Panc1 (cell line): ENCODE data around the gene ITGA11. TPM values are rescaled to one million over a fixed set of nuclear protein-coding genes. Genes with fewer than 3 reads are reported as not detected.
A peak's percentile ranks its signal among the peaks of the same experiment; 100 is the strongest.

Experiments used
- ATAC-seq: fragments of 200-7000 bp; cut with Tn5 transposase; 2 replicates; pipeline ENCODE4 v1.9.1; 2020; ENCODE audit warnings: mild to moderate bottlenecking, moderate library complexity
- BruUV-seq: library from RNA; stranded (reverse); fragments of 400-500 nt; replicated peaks from 2 replicates; lab custom pipeline; 2021; lab: Mats Ljungman, UMichigan
- CTCF ChIA-PET: fragments of 300-600 bp; sonication (Branson Sonifier 250); formaldehyde crosslinking; loops from one replicate; lab custom pipeline; 2022; ENCODE audit warnings: antibody characterized with exemption; lab: Charles Lee
- POLR2A ChIA-PET: fragments of 300-600 bp; sonication (Branson Sonifier 250); formaldehyde crosslinking; loops from one replicate; lab custom pipeline; 2022; ENCODE audit warnings: antibody characterized with exemption; lab: Charles Lee
- DNase-seq: peaks from one replicate; pipeline ENCODE4 v3.0.0-alpha.2; 2010; ENCODE audit warnings: low read depth, low spot score
- H3K27ac ChIP-seq: 2 replicates; pipeline ENCODE4 v1.5.1; 2011; ENCODE audit warnings: mild to moderate bottlenecking, low read length, inconsistent platforms
- H3K27me3 ChIP-seq: fragments of 200-500 bp; sonication (Bioruptor generic); 2 replicates; pipeline ENCODE4 v1.6.0; 2014; ENCODE audit warnings: low read length, inconsistent platforms; ENCODE audit not compliant: control insufficient read depth, insufficient read depth
- H3K36me3 ChIP-seq: fragments of 200-500 bp; sonication (Bioruptor generic); 2 replicates; pipeline ENCODE4 v1.5.1; 2014; ENCODE audit warnings: inconsistent platforms, mild to moderate bottlenecking, low read length, moderate library complexity; ENCODE audit not compliant: control insufficient read depth, insufficient read depth
- H3K4me1 ChIP-seq: 2 replicates; pipeline ENCODE4 v1.5.1; 2011; ENCODE audit warnings: inconsistent platforms, mild to moderate bottlenecking, low read length, moderate library complexity; ENCODE audit not compliant: control insufficient read depth, insufficient read depth
- H3K4me3 ChIP-seq, 2 experiments: 2 replicates each; pipeline ENCODE4 v1.5.1; 2011 to 2012; ENCODE audit warnings: low read depth in 2 of 2, low read length in 2 of 2, mild to moderate bottlenecking in 2 of 2, inconsistent platforms in 1 of 2, moderate library complexity in 1 of 2
- H3K9me3 ChIP-seq: fragments of 200-500 bp; sonication (Bioruptor generic); 2 replicates; pipeline ENCODE4 v1.5.1; 2014; ENCODE audit warnings: low read depth, mild to moderate bottlenecking, inconsistent platforms, low read length, moderate library complexity; ENCODE audit not compliant: control insufficient read depth, insufficient read depth
- POLR2AphosphoS5 ChIP-seq: IDR thresholded peaks from 2 replicates; pipeline ENCODE4 v1.6.1; 2012; ENCODE audit warnings: mild to moderate bottlenecking, low read depth, low read length, moderate library complexity
- SIN3A ChIP-seq: IDR thresholded peaks from 2 replicates; pipeline ENCODE4 v1.6.1; 2012; ENCODE audit warnings: low read depth, mild to moderate bottlenecking, low read length, moderate library complexity, borderline replicate concordance; ENCODE audit not compliant: insufficient read depth
- TCF7L2 ChIP-seq: IDR thresholded peaks from 2 replicates; pipeline ENCODE4 v1.6.1; 2011; ENCODE audit warnings: mild to moderate bottlenecking, low read depth, low read length, inconsistent platforms
- in situ Hi-C: cut with HindIII; loops from 2 replicates; pipeline ENCODE4 v1.10.0; 2016; ENCODE audit warnings: low sequenced_read_pairs, low pct_unique_long_range_greater_than_20kb
- intact Hi-C: fragments of 100-400 bp; cut with micrococcal nuclease; formaldehyde crosslinking; loops from one replicate; pipeline ENCODE4 v1.10.0; 2022; ENCODE audit not compliant: unreplicated experiment
- total RNA-seq: library from RNA; stranded (reverse); gene quantifications from one replicate; pipeline ENCODE4 v1.2.1, GENCODE V29; 2021; ENCODE audit not compliant: unreplicated experiment
- TF ChIP-seq, protein P1 (sequence below), 2 experiments: IDR thresholded peaks; 2 replicates each; pipeline ENCODE4 v1.6.1; 2011 to 2012; ENCODE audit warnings: low read depth in 2 of 2, control low read depth in 1 of 2, low read length in 1 of 2, mild to moderate bottlenecking in 1 of 2, moderate library complexity in 1 of 2; ENCODE audit not compliant: insufficient read depth in 1 of 2
- TF ChIP-seq, protein P2 (sequence below): fragments of 450-650 bp; IDR thresholded peaks from 2 replicates; pipeline ENCODE4 v1.5.1; 2017; ENCODE audit warnings: mild to moderate bottlenecking

ITGA11 gene
- total RNA-seq, 1 experiment from 2014 or later: 0.28 TPM

DNA sequence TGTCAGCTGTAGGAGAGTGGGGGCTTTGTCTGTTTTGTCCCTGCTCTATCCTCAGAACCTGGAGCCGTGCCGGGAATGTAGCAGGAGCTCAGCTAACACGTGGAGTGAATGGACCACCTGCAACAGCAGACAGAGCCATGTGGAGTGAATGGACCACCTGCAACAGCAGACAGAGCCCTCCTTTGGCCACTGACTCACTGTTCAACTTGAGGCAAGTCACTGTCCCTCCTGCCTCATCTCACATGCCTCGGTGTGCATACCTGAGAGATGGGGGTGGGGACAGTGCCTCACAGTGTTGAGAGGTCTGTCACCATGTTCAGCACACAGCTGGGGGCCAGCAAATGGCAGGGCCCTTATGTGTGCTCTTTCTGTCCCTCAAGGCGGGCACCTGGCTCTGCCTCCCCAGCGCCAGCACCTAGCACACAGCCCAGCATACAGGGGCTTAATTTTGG is 126.5 kb downstream of the ITGA11 start:
- in situ Hi-C loops (no loop called here), intact Hi-C loops (loop anchor here (5.0 kb wide), 2 partner anchors 77 to 242 kb away; no protein-coding TSS in a partner anchor)
- ATAC-seq (no peak), DNase-seq (no peak)
- Histone ChIP-seq H3K27me3 (no peaks in the 10 kb centered on the region), H3K4me1 (no peaks in the 10 kb centered on the region), H3K36me3 (no peaks in the 10 kb centered on the region), H3K27ac (no peak overlapping the region), H3K9me3 (no peaks in the 10 kb centered on the region), H3K4me3 (no peak overlapping the region)
- BruUV-seq: no TSS peak
- POLR2A ChIA-PET: interaction anchor here (0.5 kb wide), 1 partner anchor 10 kb away, joined by 3 read pairs; no protein-coding TSS in a partner anchor
- CTCF ChIA-PET: interaction anchor here (0.7 to 2.7 kb wide), 3 partner anchors 18 to 348 kb away, joined by 4 to 39 read pairs (median 15); no protein-coding TSS in a partner anchor
- TF ChIP-seq TCF7L2 (no peak), SIN3A (no peak), POLR2AphosphoS5 (no peak)
- TF ChIP-seq, protein P1, sequence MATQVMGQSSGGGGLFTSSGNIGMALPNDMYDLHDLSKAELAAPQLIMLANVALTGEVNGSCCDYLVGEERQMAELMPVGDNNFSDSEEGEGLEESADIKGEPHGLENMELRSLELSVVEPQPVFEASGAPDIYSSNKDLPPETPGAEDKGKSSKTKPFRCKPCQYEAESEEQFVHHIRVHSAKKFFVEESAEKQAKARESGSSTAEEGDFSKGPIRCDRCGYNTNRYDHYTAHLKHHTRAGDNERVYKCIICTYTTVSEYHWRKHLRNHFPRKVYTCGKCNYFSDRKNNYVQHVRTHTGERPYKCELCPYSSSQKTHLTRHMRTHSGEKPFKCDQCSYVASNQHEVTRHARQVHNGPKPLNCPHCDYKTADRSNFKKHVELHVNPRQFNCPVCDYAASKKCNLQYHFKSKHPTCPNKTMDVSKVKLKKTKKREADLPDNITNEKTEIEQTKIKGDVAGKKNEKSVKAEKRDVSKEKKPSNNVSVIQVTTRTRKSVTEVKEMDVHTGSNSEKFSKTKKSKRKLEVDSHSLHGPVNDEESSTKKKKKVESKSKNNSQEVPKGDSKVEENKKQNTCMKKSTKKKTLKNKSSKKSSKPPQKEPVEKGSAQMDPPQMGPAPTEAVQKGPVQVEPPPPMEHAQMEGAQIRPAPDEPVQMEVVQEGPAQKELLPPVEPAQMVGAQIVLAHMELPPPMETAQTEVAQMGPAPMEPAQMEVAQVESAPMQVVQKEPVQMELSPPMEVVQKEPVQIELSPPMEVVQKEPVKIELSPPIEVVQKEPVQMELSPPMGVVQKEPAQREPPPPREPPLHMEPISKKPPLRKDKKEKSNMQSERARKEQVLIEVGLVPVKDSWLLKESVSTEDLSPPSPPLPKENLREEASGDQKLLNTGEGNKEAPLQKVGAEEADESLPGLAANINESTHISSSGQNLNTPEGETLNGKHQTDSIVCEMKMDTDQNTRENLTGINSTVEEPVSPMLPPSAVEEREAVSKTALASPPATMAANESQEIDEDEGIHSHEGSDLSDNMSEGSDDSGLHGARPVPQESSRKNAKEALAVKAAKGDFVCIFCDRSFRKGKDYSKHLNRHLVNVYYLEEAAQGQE (IDR thresholded peaks at IDR 0.05; ENCODE audit: insufficient read depth in 1 of 2, low read depth in 2 of 2, low read length in 1 of 2): no peak
- TF ChIP-seq, protein P2, sequence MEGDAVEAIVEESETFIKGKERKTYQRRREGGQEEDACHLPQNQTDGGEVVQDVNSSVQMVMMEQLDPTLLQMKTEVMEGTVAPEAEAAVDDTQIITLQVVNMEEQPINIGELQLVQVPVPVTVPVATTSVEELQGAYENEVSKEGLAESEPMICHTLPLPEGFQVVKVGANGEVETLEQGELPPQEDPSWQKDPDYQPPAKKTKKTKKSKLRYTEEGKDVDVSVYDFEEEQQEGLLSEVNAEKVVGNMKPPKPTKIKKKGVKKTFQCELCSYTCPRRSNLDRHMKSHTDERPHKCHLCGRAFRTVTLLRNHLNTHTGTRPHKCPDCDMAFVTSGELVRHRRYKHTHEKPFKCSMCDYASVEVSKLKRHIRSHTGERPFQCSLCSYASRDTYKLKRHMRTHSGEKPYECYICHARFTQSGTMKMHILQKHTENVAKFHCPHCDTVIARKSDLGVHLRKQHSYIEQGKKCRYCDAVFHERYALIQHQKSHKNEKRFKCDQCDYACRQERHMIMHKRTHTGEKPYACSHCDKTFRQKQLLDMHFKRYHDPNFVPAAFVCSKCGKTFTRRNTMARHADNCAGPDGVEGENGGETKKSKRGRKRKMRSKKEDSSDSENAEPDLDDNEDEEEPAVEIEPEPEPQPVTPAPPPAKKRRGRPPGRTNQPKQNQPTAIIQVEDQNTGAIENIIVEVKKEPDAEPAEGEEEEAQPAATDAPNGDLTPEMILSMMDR: no peak

GRCh38 chr15:68304589-68305337 is 127.2 kb downstream of the ITGA11 start:
- no TSS peak for BruUV-seq
- in situ Hi-C loops (no loop called here), intact Hi-C loops (loop anchor here (5.0 kb wide), 2 partner anchors 78 to 243 kb away; no protein-coding TSS in a partner anchor)
- Histone ChIP-seq H3K36me3 (no peaks in the 10 kb centered on the region), H3K4me3 (no peak overlapping the region), H3K27ac (no peak overlapping the region), H3K27me3 (no peaks in the 10 kb centered on the region), H3K4me1 (no peaks in the 10 kb centered on the region), H3K9me3 (no peaks in the 10 kb centered on the region)
- ChIA-PET CTCF (interaction anchor here (1.3 to 2.7 kb wide), 2 partner anchors 52 kb away, joined by 8 to 39 read pairs; no protein-coding TSS in a partner anchor), POLR2A (no interaction called here)
- ATAC-seq (peak; percentile 57), DNase-seq (no peak)
- TF ChIP-seq POLR2AphosphoS5 (no peak), SIN3A (no peak), TCF7L2 (no peak)
- TF ChIP-seq, protein P1 (IDR thresholded peaks at IDR 0.05; ENCODE audit: insufficient read depth in 1 of 2, low read depth in 2 of 2, low read length in 1 of 2): no peak
- TF ChIP-seq, protein P2: no peak
